Adrenal gland (tissue), 12 donors: ENCODE results near the gene PCSK9. TPM values are rescaled to one million over a fixed set of nuclear protein-coding genes. Genes with fewer than 3 reads are reported as not detected.
A peak's percentile ranks its signal among the peaks of the same experiment; 100 is the strongest.

Experiments
- DNase-seq, 7 donors: peaks; one replicate each; pipeline ENCODE4 v3.0.0-alpha.2; 2019 to 2020
- H3K27ac ChIP-seq, 5 donors: fragments of 200-600 bp; sonication (generic) in 4 of 5; 1 replicate in 3 of 5; 2 replicates in 2 of 5; pipeline versions ENCODE4 v1.5.1 to v1.8.0; 2016 to 2020; ENCODE audit warnings: mild to moderate bottlenecking in 1 of 5
- H3K27me3 ChIP-seq: fragments of 200-600 bp; 2 replicates; pipeline ENCODE4 v1.8.0; 2021
- H3K36me3 ChIP-seq, 2 donors: fragments of 200-600 bp; replicated peaks in 1 of 2; 1 replicate in 1 of 2; 2 replicates in 1 of 2; pipeline versions ENCODE4 v1.5.1 to v1.8.0; 2018 to 2022
- H3K4me1 ChIP-seq, 2 donors: fragments of 200-600 bp; replicated peaks in 1 of 2; 1 replicate in 1 of 2; 2 replicates in 1 of 2; pipeline versions ENCODE4 v1.5.1 to v1.8.0; 2018 to 2021
- H3K4me3 ChIP-seq, 4 donors: fragments of 200-600 bp; sonication (generic) in 3 of 4; one replicate each; pipeline ENCODE4 v1.5.1; 2016 to 2018
- H3K9me3 ChIP-seq, 3 donors: fragments of 200-600 bp; sonication (generic) in 1 of 3; replicated peaks in 1 of 3; 1 replicate in 2 of 3; 2 replicates in 1 of 3; pipeline versions ENCODE4 v1.5.1 to v1.8.0; 2016 to 2021
- POLR2A ChIP-seq, 2 donors: fragments of 450-650 bp; IDR thresholded peaks; one replicate each; pipeline ENCODE4 v1.6.1; 2017; ENCODE audit warnings: antibody characterized with exemption in 2 of 2, mild to moderate bottlenecking in 2 of 2, moderate library complexity in 1 of 2
- WGBS, 4 donors: extraction: QIAGEN DNeasy Blood & Tissue Kit in 2 of 4; methylation state at CpG; one replicate each; pipeline versions ENCODE4 v1.1.5 to v1.1.7; 2013 to 2017; 5-methylcytosine and 5-hydroxymethylcytosine counted together
- intact Hi-C, 2 donors: fragments of 100-400 bp; cut with DNase I; formaldehyde crosslinking; loops; one replicate each; pipeline versions ENCODE4 v1.14.1 to v1.15.0; 2022 to 2023
- polyA plus RNA-seq, 3 donors: library from polyadenylated mRNA; stranded (reverse); fragments of 200-250 nt in 2 of 3; fragments of 350-450 nt in 1 of 3; fragmentation: Illumina TruSeq in 1 of 3; extraction: RNeasy Lipid Tissue Mini Kit (QIAGEN cat#74804) in 1 of 3; gene quantifications; one replicate each; pipeline ENCODE4 v1.2.3, GENCODE V29; 2013 to 2014
- total RNA-seq, 9 donors: library from RNA; depleted of rRNA in 4 of 9; stranded (reverse); fragments of >200 nt in 4 of 9; fragments of 120-200 nt in 1 of 9; fragmentation: NEBNext Ultra II Directional in 1 of 9; extraction: Animal tissue kit (Norgen Biotek cat#: 25700) in 1 of 9; gene quantifications; one replicate each; pipeline versions ENCODE4 v1.1.0 to v1.2.4, GENCODE V29; 2013 to 2023
- TF ChIP-seq, protein P1 (sequence below), 6 experiments: fragments of 450-650 bp in 4 of 6; fragments of 200-600 bp in 2 of 6; sonication (generic) in 1 of 6; IDR thresholded peaks; 1 replicate in 5 of 6; 2 replicates in 1 of 6; pipeline versions ENCODE4 v1.5.1 to v1.8.0; 2016 to 2021; ENCODE audit warnings: antibody characterized with exemption in 6 of 6, mild to moderate bottlenecking in 2 of 6, moderate library complexity in 1 of 6
- donor health status: healthy with polysubstance abuse.
- donor health status: Bipolar disorder and iron deficiency.
- donor health status: DM: yes; HTN: yes; CAD: no.
- donor health status: DM: no; HTN: no; CAD: no.
- donor health status: DM: no; HTN: no; CAD: no.
- donor health status: DM: yes; HTN: yes; CAD: no.

PCSK9 gene
- total and polyA plus RNA-seq, 12 donors = 0.10 to 1.4 (median 0.30) TPM; not detected in 1

DNA sequence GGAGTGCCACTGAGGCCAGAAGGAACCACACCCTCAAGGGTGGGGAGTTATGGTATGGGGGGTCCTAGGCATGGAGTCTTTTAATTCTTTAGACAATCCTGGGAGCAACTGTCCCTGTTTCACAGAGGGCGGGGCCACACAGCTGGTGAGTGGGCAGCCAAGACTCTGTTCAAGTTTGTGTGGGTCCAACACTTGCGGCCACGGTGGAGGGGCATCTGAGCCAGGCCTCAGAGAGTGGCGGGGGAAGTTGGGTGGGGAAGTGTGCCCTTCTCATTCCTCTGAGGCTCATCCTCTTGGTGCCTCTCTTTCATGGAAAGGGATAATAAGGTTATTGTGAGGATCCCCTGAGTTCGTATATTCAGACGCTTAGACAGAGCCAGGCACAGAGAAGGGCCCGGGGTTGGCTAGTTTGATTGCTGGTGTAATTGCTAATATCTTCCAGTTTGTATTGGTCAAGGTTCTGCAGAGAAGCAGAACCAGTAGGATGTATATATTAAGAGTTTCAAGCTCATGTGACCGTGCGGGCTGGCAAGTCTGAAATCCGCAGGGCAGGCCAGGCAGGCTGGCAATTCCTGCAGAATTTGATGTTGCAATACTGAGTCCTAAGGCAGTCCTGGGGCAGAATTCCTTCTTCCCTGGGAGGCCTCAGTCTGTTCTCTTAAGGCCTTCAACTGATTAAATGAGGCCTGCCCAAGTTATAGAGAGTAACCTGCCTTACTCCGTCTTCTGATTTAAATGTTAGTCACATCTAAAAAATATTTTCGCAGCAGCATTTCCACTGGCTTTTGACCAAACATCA is 15.9 kb downstream of the PCSK9 start:
- Histone ChIP-seq H3K4me1 (peaks cover 0 to 12% of the 10 kb centered on the region in 2 donors), H3K4me3 (no peak overlapping the region), H3K36me3 (no peaks in the 10 kb centered on the region), H3K27me3 (no peaks in the 10 kb centered on the region), H3K27ac (no peak overlapping the region), H3K9me3 (no peaks in the 10 kb centered on the region)
- intact Hi-C loops = no loop called here
- peak in 1 of 7 donors; percentile 46 for DNase-seq
- TF ChIP-seq, protein P1, sequence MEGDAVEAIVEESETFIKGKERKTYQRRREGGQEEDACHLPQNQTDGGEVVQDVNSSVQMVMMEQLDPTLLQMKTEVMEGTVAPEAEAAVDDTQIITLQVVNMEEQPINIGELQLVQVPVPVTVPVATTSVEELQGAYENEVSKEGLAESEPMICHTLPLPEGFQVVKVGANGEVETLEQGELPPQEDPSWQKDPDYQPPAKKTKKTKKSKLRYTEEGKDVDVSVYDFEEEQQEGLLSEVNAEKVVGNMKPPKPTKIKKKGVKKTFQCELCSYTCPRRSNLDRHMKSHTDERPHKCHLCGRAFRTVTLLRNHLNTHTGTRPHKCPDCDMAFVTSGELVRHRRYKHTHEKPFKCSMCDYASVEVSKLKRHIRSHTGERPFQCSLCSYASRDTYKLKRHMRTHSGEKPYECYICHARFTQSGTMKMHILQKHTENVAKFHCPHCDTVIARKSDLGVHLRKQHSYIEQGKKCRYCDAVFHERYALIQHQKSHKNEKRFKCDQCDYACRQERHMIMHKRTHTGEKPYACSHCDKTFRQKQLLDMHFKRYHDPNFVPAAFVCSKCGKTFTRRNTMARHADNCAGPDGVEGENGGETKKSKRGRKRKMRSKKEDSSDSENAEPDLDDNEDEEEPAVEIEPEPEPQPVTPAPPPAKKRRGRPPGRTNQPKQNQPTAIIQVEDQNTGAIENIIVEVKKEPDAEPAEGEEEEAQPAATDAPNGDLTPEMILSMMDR (IDR thresholded peaks at IDR 0.05) = no peak
- no peak for TF ChIP-seq POLR2A (IDR thresholded peaks at IDR 0.05)
- WGBS, 4 donors = 77 to 89% (median 83%) methylated on average over 8 to 12 of the region's 12 CpGs

DNA sequence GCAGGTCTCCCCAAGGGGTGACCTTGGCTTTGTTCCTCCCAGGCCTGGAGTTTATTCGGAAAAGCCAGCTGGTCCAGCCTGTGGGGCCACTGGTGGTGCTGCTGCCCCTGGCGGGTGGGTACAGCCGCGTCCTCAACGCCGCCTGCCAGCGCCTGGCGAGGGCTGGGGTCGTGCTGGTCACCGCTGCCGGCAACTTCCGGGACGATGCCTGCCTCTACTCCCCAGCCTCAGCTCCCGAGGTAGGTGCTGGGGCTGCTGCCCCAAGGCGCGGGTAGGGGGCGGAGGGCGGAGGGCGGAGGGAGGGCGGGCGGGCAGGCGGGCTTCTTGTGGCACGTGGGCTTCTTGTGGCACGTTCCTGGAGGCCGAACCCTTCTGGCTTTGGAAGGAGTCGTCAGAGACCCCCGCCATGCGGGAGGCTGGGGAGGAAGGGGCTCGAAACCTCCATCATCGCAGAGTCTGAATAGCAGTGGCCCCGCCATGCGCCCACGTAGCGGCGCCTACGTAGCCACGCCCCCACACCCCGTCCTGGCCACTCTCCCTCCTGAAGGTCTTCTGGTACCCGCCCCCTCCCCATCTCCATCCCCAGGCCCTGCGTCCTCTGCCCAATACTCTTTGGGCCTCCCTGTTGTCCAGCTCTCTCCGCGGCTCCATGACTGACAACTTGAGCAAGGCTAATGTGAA is 16.7 kb downstream of the PCSK9 start:
- no peaks in the 10 kb centered on the region for H3K9me3 ChIP-seq
- 85 to 94% (median 88%) methylated on average over 16 to 42 of the region's 42 CpGs for WGBS, 4 donors
- intact Hi-C loops = no loop called here
- H3K27me3 ChIP-seq = no peaks in the 10 kb centered on the region
- H3K4me3 ChIP-seq = no peak overlapping the region
- H3K4me1 ChIP-seq = peaks cover 0 to 12% of the 10 kb centered on the region in 2 donors
- DNase-seq = peak in 1 of 7 donors; percentile 43
- no peaks in the 10 kb centered on the region for H3K36me3 ChIP-seq
- H3K27ac ChIP-seq = no peak overlapping the region
- TF ChIP-seq POLR2A (IDR thresholded peaks at IDR 0.05) = no peak
- TF ChIP-seq, protein P1 (IDR thresholded peaks at IDR 0.05) = no peak

DNA sequence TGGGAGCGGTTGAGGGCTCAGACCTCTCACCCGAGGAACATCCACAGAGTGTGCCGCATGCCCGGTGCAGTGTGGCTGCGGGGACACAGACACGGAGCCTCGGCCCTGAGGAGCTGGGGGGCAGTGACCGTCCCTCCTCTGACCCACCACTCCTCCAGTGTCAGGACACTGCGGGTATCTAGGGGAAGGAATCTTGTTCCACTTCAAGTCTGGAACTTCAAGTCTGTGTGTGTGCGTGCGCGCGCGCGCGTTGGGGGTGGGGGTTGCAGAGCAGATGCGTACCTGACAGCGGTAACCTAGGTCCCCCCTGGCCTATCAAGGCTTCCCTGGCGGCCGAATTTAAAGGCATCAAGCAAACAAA is 17.3 kb downstream of the PCSK9 start:
- H3K27me3 ChIP-seq = no peaks in the 10 kb centered on the region
- H3K27ac ChIP-seq = no peak overlapping the region
- no peaks in the 10 kb centered on the region for H3K36me3 ChIP-seq
- TF ChIP-seq POLR2A (IDR thresholded peaks at IDR 0.05) = no peak
- TF ChIP-seq, protein P1 (IDR thresholded peaks at IDR 0.05) = no peak
- DNase-seq = peak in 1 of 7 donors; percentile 40
- peaks cover 0 to 12% of the 10 kb centered on the region in 2 donors for H3K4me1 ChIP-seq
- H3K9me3 ChIP-seq = no peaks in the 10 kb centered on the region
- no peak overlapping the region for H3K4me3 ChIP-seq
- 90 to 97% (median 94%) methylated on average over 6 to 20 of the region's 20 CpGs for WGBS, 4 donors
- intact Hi-C loops = no loop called here

DNA sequence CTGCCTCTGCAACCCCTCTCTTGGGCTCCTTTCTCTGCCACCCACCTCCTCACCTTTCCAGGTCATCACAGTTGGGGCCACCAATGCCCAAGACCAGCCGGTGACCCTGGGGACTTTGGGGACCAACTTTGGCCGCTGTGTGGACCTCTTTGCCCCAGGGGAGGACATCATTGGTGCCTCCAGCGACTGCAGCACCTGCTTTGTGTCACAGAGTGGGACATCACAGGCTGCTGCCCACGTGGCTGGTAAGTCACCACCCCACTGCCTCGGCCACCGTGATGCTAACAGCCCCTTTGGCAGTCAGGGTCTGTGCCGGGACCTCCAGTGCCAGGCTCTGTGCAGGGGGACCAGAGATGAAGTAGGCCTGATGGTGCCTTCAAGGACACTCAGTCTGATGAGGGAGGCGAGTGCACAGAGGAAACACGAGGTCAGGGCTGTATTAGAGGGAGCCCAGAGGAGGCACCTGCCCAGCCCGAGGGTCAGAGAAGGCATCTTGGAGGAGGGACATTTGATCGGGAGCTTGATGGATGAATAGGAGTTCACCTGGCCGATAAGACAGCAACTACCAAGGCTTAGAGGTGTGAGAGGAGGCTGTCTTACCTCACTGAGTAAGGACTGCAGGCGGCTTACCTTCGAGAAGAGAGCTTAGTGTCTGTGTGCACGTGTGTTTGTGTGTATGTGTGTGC is 18.1 kb downstream of the PCSK9 start:
- intact Hi-C loops = no loop called here
- Histone ChIP-seq H3K9me3 (no peaks in the 10 kb centered on the region), H3K4me1 (peaks cover 0 to 12% of the 10 kb centered on the region in 2 donors), H3K4me3 (no peak overlapping the region), H3K36me3 (no peaks in the 10 kb centered on the region), H3K27ac (no peak overlapping the region), H3K27me3 (no peaks in the 10 kb centered on the region)
- no peak for TF ChIP-seq POLR2A (IDR thresholded peaks at IDR 0.05)
- TF ChIP-seq, protein P1 (IDR thresholded peaks at IDR 0.05) = no peak
- WGBS, 4 donors = 86 to 95% (median 89%) methylated on average over 7 to 15 of the region's 15 CpGs
- DNase-seq = peak in 1 of 7 donors; percentile 42
